Stimulated activated CD8-positive, alpha-beta memory T cell treated with anti-CD3 and anti-CD28 coated beads, Interleukin-15, amount 100 ng/mL, for 24 hours (primary cell): ENCODE measurements around the gene MAP3K4.

ENCODE experiments used
- DNase-seq: peaks from one replicate; pipeline ENCODE4 v3.0.0-alpha.2; 2020; ENCODE audit warnings: low read depth

Gene MAP3K4

DNA sequence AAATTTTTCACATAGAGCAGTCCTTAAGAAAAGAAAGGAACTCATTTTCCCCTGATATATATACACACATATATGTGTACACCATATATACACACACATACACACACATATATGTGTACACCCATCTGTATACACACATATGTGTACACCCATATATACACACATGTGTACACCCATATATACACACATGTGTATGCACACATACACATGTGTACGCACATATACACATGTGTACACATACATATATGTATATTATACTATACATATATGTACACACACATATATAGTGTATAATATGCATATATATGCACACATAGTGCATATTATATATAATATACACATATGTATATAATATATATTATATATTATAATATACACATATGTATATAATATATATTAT, 9.1 kb downstream of the MAP3K4 start:
- no peak for DNase-seq

DNA sequence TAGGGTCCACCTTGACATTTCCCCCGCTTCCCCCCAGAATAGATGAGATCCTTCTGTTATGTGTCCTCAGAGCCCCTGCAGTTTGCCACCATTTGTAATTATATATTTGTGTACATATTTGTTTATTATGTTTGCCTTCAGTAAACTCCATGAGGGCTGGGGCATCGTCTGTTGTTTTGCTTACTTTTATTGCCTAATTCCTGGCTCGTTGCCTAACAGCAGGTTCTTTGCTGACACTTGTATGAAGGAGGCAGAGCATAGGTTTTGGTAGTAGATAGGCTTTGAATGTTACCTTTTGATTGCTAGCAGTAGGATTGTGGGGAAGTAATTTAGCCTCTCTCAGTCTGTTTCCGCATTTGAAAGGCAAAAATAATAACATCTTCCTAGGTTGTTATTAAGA, 9.9 kb downstream of the MAP3K4 start:
- DNase-seq: no peak

DNA sequence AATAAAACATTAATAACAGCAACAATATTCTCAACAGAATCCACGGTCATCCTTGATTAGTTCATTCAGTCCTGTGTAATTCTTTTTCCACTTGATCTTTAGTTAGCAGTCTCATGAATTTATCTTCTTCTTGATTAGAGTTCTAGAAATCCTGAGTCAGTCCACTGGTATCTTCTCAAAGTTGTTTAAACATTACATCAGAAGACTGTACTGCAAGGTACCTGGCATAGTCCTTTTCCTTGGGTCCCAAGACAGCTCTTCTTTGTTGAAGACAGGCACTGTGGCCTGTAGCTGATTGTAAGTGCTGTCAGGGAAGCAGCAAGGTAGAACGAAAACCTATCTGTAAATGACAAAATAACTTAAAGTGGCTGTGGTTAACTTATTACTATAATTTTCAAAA, 11.8 kb downstream of the MAP3K4 start:
- DNase-seq: no peak

DNA sequence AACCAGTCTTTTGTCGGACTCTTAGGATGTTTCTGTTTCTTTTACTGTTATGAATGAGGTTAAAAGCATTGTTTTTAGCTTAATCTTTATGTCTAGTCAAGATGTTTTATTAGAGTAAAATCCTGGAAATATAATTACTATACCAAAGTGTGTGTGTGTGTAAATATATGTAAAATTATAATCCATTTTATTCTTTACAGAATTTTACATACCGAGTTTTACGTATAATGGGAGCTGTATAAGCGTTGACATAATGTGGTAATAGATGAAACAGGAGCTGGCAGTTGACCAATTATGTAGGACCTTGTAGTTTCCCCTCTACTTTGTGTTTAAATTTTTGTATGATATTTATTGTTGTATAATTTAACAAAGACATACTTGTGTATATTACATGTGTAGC, 16.7 kb downstream of the MAP3K4 start:
- no peak for DNase-seq

DNA sequence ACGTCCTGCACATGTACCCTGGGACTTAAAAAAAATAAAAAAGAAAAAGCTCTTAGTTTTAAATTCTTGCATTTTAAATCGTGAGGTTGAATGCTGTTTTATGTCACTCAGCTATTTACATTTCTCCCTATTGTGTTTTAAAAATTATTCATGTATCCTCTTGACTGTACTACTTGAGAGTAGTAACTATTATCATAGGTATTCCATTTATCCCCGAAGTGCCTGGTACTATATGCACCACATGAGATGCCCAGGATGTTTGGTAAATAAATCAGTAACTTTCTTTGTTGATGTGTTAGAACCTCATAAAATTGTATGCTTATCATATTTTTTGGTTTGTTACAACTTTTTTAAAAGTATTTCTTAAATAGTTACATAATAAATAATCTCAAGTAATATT, 18.4 kb downstream of the MAP3K4 start:
- no peak for DNase-seq

DNA sequence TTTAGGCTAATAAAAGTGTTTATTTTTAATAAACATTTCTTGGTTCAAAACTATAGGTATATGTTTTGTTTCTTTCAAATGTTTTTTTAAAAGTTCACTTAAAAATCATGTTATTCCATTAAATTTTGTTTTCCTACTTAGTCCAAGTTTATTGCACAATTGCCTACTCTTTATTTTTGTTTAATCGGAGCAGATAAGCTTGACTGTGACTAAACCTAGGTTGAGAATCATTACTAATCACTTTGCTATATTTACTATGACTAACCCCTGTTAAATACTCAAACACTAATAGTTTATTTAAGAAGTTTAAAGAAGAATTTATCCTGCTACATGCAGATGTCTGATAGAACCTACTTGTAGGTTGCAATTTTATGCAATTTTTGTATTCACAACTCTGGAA, 18.8 kb downstream of the MAP3K4 start:
- no peak for DNase-seq

DNA sequence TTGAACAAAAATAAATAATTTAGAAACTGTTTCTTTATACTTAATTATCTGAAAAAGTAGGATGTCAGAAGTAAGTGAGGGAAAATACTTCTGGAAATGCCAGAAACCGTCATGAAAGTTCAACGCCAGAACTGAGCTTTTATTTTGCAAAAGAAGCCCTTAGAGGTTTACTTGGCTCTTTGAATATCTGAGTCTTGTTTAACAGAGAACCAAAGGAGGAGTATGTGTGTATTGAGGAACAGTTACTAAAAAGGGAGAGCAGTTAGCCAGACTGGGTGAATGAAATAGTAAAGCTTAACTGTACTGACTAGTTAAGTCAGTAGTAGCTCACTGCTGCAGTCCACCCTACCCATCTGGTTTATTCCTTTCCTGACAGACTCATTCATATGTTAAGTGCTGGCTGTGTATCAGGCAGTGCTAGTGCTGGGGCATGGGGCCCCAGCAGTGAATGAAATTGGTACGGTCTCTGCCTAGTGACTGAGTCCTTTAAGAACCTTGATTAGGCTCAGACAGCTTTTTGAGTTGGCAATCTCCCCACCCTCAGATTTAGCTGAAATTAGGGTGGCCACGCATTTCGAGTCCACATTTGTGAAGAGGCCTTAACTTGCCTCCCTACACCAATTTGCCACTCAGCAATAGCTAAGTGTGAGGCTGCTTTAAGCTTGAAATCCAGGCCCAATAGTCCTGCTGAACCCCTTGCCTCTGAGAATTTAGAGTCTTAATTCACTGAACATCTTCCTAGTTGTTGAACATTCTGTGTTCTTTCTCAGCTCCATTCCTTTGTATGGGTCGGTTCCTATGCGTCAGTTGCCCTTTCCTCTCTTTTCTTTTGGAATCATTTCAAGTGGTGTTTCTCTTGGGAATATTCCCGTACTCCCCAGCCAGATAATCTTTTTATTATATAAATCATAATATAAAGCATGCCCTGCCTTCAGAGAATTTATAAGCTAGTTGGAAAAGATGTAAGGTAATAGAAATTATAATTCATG, 20.2 kb downstream of the MAP3K4 start:
- no peak for DNase-seq

DNA sequence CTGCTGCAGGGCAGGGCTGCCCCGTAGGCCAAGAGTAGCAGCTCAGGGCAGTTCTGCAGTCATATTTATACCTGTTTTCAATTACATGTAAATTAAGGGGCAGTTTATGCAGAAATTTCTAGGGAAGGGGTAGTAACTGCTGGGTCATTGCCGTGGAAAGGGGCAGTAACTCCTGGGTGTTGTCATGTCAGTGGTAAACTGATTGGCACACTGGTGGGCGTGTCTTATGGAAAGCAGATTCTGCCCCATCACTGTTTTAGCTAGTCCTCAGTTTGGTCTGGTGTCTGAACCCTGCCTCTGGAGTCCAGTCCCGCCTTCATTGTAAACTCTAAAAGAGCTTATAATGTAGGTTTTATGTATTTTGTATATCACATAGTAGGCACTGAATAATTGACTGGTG, 22.1 kb downstream of the MAP3K4 start:
- no peak for DNase-seq

DNA sequence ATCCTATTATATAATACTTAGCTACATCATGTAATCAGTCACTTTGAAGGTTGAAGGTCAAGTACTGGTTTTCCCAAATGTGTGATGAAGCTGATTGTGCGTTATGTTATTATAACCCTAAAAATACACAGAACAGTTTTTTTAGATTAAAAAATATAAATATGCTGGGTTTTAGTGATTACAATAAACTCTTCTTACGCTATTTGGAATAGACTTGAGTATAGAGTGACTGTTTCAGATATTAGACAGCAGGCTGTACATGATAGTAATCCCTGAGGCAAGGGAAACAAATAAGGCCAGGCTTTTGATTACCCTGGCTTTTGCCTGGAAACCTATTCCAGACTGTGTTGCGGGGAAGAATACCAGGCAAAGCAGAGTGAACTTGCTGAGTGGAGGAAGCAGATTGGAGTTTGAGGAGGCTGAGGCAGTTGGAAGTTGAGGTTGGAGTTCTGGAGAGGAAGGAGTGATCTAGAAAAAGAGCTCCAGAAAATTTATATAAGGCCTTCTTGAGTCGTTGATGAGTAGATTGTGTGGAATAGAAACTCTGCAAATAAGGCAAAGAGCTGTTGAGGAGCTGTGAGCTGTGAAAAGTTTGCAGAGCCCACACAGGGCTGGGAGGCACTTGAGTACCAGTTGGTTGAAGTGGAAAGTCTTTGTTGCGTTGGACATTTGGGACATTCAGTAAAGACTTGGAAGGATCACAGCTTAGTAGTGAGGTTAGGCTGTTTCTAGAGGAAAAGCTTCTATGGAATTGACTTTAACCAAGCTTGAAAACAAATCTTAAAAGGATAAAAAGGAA, 26.4 kb downstream of the MAP3K4 start:
- no peak for DNase-seq

DNA sequence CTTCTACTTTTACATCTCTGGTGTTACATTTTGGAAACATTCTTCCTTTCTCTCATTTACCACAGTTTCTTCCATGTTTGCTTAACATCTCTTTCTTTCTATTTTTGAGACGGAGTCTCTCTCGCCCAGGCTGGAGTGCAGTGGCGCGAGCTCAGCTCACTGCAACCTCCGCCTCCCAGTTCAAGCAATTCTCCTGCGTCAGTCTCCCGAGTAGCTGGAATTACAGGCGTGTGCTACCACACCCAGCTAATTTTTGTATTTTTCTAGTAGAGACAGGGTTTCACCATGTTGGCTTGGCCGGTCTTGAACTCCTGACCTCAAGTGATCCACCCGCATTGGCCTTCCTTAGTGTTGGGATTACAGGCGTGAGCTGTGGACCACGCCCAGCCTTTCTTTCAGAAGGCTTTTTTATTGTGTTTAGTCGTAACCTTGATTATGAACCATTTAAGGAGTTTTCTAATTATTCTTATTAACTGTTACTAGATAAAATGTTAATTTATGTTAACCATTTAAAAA, 27.8 kb downstream of the MAP3K4 start:
- no peak for DNase-seq

DNA sequence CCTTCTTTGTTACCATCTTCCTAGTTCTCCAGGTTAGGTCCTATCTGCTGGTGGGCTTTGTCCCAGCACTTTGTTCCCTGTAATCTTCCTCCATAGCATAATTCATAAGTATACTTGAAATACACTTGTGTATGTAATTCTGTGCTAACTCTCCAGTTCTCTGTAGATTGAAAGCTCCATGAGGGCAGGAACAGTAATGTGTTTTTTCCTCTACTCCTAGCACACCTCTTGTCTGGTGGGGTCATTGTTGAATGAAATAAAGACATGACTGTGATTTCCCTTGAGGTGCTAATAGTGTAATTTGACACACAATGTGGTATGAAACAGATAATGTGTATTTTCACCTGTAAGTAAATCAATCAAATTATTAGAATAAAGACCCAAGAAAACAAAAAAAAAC, 30.0 kb downstream of the MAP3K4 start:
- DNase-seq: no peak

DNA sequence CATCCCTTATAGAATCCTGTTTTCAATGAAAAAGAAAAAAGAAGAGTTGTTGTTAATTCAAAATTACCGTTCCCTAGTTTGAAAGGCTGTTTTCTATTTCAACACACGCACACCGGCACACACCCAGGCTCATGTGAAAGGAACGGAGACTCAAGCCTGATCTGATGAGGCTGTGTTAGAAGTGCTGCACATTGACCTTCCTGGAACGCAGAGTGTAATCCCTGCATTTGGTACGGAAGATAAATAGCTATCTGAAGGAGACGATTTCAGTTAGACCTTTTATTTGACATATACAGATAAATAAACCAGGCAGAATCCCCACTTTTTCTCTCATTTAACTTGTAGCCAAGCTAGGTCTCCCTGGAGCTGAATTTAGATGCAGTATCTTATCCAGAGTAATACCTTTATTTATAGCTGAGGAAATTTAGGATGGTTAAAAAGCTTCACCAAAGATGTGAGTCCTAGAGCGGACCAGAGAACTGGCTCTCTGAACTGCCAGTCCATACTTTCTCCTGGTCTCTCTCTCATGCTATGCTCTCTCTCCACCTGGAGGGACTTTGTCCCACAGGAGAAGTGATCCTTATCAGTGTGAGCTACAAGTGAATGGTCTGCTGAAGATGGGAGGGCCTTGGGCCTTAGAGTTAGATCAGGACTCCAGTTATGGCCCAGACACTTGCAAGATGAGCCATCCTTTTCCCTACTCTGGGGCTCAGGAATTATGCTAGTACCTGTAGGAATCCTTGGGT, 30.6 kb downstream of the MAP3K4 start:
- DNase-seq: no peak

DNA sequence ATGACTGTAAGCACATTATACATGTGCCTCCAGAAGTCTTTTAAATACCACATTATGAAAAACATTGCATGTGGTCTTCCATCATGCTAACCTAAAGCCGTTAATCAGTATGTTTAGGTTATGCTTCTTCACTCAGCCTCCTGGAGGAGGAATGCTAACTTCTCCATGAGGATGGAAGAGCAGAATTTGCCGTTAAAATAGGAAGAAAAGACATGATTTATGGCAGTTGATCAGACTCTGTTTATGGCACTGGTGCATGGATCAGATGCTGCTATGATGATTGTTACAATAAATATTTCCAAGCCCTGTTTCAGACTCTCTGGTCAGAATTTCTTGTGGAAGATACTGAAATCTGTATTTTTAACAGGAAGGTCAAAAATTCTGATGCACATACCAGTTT, 31.7 kb downstream of the MAP3K4 start:
- DNase-seq: no peak

DNA sequence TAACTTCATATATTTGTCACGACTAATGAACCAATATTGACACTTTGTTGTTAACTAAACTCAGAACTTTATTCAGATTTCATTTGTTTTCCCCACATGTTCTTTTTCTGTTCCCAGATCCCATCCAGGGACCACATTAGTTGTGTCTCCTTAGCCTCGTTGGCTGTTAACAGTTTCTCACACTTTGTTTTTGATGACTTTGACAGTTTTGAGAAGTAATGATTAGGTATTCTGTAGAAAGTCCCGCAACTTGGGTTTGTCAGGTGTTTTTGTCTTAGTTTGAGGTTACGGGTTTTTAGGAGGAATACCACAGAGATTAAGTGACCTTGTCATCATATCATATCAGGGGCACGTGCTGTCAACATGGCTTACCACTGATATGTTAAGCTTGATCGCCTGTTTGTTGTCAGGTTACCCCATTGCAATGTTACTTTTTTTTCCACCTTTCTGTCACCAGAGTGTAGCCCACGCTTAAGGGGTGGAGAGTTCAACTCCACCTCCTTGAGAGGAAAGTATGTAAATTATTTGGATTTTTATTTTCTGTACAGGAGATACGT, 32.9 kb downstream of the MAP3K4 start:
- no peak for DNase-seq

DNA sequence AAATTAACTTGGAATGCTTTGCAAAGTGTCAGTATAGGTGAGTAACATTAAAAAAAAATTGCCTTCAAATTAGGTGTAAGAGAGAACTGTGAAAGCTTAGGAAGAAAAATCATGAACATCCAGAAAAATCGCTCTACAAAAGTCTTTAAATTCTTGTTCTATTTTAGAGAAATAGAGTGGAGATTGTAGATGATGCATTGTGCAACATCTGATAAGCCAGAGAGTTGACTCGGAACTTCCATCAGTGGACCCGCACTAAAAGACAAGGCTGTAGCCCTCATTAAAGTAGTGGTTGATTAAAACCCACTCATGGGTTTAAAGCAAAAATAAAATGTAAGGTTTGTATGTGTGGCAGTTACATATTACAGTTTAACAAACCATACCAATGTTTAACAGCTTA, 35.8 kb downstream of the MAP3K4 start:
- DNase-seq: no peak

DNA sequence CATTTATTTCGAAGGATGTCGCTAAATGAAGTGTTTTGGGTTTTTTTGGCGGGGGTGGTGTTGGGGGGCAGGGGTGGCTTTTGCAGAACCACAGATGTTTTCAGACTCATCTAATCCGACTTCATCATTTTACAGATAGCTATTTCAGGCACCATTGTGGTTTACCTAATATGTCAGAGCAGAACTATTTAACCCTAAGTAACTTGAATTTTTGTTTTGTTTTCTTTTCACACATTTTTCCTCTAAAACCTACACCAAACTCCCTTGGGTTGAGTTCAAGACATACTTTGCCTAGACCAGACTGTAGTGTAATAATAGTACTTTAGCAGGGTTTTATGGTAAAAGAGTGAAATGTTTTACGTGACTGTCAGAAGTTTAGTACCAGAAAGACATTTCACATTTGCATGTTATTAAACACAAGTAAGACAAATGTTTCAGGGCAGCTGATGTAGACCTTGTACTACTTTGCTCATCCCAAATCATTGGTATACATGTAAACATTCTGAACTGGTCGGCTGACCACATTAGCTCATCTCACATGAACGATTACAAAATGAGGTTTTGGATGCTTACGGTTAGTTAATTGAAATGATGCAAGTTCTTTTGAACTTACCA, 37.7 kb downstream of the MAP3K4 start:
- no peak for DNase-seq

DNA sequence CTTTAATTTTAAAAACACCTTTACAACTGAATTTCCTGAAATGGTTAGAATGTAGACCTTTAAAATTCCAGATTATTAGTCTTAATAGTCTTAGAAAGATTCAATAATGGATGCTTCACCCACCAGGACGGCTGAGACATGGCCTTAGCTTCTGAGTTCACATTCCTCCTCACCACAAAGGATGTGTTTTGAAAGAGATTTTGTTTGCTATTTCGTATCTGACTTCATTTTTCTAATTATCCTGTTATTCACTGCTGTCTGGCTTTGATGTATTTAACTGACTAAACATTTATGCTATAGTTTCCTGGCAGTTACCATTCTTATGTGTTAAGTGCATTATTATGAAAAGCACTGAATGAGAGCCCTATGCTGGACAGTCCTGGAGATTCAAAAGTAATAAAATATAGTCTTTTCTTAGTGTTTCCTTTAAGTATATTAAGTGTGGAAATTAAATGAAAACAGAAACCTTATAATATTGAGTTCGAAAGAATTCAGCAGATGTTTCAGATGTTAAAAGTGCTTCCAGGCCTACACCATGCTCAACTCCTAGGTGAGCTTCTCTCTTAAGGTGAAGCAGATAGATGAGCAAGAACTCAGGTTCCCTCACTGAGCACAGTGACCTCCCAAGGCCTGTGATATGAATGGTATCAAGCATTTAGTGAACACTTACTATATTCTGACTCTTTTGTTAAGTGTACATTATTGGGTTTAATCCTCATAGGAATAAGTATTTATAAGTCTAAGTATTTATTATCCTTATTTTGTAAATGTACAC, 40.3 kb downstream of the MAP3K4 start:
- DNase-seq: no peak

DNA sequence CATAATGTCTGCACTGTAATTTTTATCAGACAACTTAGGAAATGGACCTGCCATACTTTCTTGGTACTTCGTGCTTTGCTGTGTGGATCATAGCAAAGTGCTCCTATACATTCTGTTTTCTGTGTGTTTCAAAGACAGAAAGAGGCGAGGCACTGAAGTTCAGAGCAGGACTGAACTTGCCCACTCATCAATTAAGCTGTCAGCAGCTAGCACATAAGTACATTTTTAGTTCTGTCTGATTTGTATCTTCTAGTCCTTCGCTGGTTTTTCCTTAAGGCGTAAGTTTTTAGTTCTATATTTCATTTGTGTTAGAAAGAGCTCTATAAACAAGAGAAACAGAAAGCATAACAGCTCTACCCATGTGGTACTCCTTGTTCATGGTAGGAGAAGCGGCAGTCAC, 42.1 kb downstream of the MAP3K4 start:
- no peak for DNase-seq

DNA sequence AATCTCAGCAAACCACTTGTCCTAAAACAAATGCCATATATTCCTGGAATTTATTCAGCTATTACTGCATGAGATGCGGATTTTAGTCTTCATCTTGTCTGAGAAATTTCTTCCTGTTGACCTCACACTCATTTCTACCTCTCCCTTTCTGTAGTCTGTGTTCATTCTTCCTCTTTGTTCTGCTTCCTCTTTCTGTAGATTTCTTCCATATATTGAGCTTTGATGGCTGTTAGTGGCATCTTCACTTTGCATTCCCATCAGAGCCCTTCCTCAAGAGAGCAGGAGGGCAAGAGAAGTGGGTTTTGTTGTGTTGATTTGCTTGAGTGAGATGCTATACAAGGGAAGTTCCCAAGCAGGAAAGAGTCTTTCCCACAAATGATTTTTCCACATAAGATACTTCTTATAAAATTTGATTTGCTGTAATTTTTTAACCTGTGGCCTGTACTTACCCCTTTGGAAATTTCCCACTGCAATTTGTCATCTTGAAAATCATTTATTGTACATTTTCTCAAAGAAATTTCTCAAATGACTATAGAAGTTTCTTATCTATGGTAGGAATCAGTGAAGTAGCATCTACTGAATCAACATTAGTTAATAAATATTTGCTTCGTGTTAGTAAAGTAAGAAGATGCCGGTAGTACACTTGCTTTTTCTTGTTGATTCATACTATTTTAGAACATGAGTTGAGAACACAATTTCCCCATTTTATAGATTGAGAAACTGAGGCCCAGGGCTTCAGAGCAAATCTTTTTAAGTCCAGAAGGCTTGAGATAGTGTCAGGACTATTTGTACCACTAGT, 43.8 kb downstream of the MAP3K4 start:
- no peak for DNase-seq

DNA sequence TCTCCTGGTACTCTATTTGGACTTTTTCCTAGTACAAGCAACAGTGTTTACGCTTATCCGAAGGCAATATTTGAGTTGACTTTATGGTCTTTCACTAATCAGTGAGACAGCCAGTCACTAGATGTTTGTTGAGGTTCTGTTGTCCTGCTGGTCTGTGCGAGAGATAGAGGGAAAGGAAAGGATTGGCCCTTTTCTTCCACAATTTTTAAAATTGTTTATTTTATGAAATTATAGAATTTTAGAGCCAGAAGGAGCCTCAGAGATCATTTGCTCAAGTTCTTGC, 44.4 kb downstream of the MAP3K4 start:
- DNase-seq: no peak
